Measurements from ENCODE around the gene FAM20A. TPM values are rescaled to one million over a fixed set of nuclear protein-coding genes. Genes with fewer than 3 reads are reported as not detected.
A peak's percentile ranks its signal among the peaks of the same experiment; 100 is the strongest.

FAM20A gene
- polyA plus RNA-seq, 1 donor from 2014 or later: not detected

DNA sequence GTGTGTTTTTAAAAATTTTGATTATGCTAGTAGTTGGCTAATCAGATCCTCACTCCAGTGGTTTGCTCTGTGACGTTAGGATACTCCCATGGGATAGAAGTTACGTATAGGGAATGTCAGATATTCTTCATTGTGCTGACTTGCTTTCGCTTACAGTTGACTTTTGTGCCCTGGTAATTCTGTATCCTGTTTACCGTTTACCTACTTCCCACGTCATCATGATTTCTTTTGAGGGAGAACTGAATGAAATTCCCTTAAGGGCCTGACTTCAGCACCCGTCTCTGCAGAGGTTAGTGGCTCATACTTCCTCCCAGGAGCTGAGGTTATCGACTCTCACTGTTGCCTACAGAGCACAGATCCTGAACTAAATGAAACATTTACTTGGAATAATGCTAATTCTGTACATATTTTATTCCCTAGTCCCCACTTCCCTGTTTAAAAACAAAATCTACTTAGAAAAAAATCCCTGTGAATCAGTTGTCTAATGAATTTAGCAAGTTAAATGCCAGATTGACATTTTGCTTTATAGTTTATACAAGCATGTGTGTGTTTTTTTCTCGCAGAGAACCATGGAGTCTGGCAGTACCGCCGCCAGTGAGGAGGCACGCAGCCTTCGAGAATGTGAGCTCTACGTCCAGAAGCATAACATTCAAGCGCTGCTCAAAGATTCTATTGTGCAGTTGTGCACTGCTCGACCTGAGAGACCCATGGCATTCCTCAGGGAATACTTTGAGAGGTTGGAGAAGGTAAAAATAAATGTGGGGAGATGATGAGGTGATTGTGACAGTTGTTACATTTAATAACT lies 86.1 kb downstream of the FAM20A start:
- Histone ChIP-seq H2AFZ (ENCODE audit: low read depth, low read length) (no peak overlapping the region), H3K4me2 (ENCODE audit: low read length) (peak overlapping the region; percentile 97), H3F3A (ENCODE audit: insufficient read depth, low read length, poor library complexity, severe bottlenecking) (no peaks in the 10 kb centered on the region), H3K27ac (ENCODE audit: low read length) (no peak overlapping the region), H3K36me3 (ENCODE audit: insufficient read depth, low read length) (peaks cover 9% of the 10 kb centered on the region), H3K9me3 (ENCODE audit: low read length) (no peaks in the 10 kb centered on the region), H3K9me2 (ENCODE audit: insufficient read depth, low read length) (no peaks in the 10 kb centered on the region), H3K79me2 (replicated peaks; ENCODE audit: insufficient read depth, low read length) (peaks cover 50% of the 10 kb centered on the region), H3K4me3 (ENCODE audit: low read length) (peak overlapping the region; percentile 93), H3K27me3 (ENCODE audit: insufficient read depth, low read depth, low read length) (no peaks in the 10 kb centered on the region), H3K9ac (ENCODE audit: low read length) (no peak overlapping the region), H4K20me1 (ENCODE audit: insufficient read depth) (peaks cover 21% of the 10 kb centered on the region)
- TF ChIP-seq EZH2 (IDR thresholded peaks at IDR 0.05; ENCODE audit: borderline replicate concordance, insufficient read depth, low read length, poor library complexity, severe bottlenecking) (no peak), MXI1 (conservative IDR thresholded peaks at IDR 0.05; ENCODE audit: poor library complexity, severe bottlenecking) (no peak), TAF1 (IDR thresholded peaks at IDR 0.05; ENCODE audit: low read depth) (no peak), CTCF (IDR thresholded peaks at IDR 0.05; ENCODE audit: poor library complexity, severe bottlenecking) (no peak), REST (IDR thresholded peaks at IDR 0.05; ENCODE audit: borderline replicate concordance) (no peak), SMC3 (conservative IDR thresholded peaks at IDR 0.05; ENCODE audit: poor library complexity) (no peak), POLR2AphosphoS5 (IDR thresholded peaks at IDR 0.05) (no peak), EP300 (conservative IDR thresholded peaks at IDR 0.05; ENCODE audit: poor library complexity, severe bottlenecking) (no peak), RAD21 (conservative IDR thresholded peaks at IDR 0.05) (no peak)

GRCh38 chr17:68513932-68514331 lies 87.2 kb downstream of the FAM20A start:
- Histone ChIP-seq H3K9me2 (ENCODE audit: insufficient read depth, low read length) (no peaks in the 10 kb centered on the region), H3K36me3 (ENCODE audit: insufficient read depth, low read length) (peaks cover 9% of the 10 kb centered on the region), H3K27me3 (ENCODE audit: insufficient read depth, low read depth, low read length) (no peaks in the 10 kb centered on the region), H3K27ac (ENCODE audit: low read length) (peak overlapping the region; percentile 100), H3K79me2 (replicated peaks; ENCODE audit: insufficient read depth, low read length) (peaks cover 50% of the 10 kb centered on the region), H2AFZ (ENCODE audit: low read depth, low read length) (no peak overlapping the region), H3F3A (ENCODE audit: insufficient read depth, low read length, poor library complexity, severe bottlenecking) (no peaks in the 10 kb centered on the region), H3K4me2 (ENCODE audit: low read length) (peak overlapping the region; percentile 97), H4K20me1 (ENCODE audit: insufficient read depth) (peaks cover 21% of the 10 kb centered on the region), H3K9me3 (ENCODE audit: low read length) (no peaks in the 10 kb centered on the region), H3K4me3 (ENCODE audit: low read length) (peak overlapping the region; percentile 93), H3K9ac (ENCODE audit: low read length) (peak overlapping the region; percentile 99)
- TF ChIP-seq TAF1 (IDR thresholded peaks at IDR 0.05; ENCODE audit: low read depth) (no peak), EZH2 (IDR thresholded peaks at IDR 0.05; ENCODE audit: borderline replicate concordance, insufficient read depth, low read length, poor library complexity, severe bottlenecking) (no peak), REST (IDR thresholded peaks at IDR 0.05; ENCODE audit: borderline replicate concordance) (no peak), EP300 (conservative IDR thresholded peaks at IDR 0.05; ENCODE audit: poor library complexity, severe bottlenecking) (no peak), SMC3 (conservative IDR thresholded peaks at IDR 0.05; ENCODE audit: poor library complexity) (no peak), POLR2AphosphoS5 (IDR thresholded peaks at IDR 0.05) (no peak), RAD21 (conservative IDR thresholded peaks at IDR 0.05) (no peak), CTCF (IDR thresholded peaks at IDR 0.05; ENCODE audit: poor library complexity, severe bottlenecking) (no peak), MXI1 (conservative IDR thresholded peaks at IDR 0.05; ENCODE audit: poor library complexity, severe bottlenecking) (no peak)

All from neural cell (in vitro differentiated cells).